Measurements from ENCODE around the gene FBXO42.

FBXO42 gene

DNA sequence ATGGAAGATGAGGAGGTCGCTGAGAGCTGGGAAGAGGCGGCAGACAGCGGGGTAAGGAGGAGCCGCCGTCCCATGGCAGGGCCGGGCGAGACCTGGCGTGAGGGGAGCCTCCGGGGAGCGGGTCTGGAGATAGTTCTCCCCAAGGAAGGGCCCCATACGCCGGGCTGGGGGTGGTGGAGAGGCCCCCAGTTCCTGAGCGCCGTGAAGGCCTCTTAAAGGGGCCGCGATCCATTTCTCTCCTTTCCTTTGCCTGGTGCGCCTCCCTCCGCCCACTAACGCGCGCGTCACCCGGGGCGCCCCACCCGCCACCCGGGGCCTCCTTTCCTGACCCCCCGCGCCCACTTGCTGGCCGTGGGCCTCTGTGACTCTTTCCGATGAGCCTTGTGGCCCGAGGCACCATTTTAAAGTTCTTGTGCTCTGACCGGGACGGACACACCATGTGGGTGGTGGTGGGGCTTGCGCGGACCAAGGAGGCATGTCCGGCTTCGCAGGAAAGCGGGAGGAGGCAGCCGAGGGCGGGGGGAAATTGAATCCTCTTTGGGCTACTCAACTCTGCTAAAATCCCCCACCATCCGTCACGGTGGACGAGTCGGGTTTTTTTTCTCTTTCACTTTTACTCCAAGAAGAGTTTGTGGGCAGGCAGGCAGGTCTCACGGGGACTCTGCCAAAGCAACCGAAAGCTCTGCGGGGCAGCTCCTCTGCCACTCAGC is 15.1 kb upstream of the FBXO42 start:
- TF ChIP-seq MAX (IDR thresholded peaks at IDR 0.05) = peak; percentile 89
- no peak for TF ChIP-seq FOXM1 (IDR thresholded peaks at IDR 0.05; ENCODE audit: borderline replicate concordance, low read depth)
- peak; percentile 67 for TF ChIP-seq TAF1 (IDR thresholded peaks at IDR 0.05; ENCODE audit: low read depth)
- 0 out of 2 replicates have a peak, but pooled peaks have one; percentile 24 for TF ChIP-seq EGR1 (IDR thresholded peaks at IDR 0.05)
- TF ChIP-seq CEBPB (IDR thresholded peaks at IDR 0.05) = no peak
- 0 out of 2 replicates have a peak, but pooled peaks have one; percentile 11 for TF ChIP-seq TEAD4 (IDR thresholded peaks at IDR 0.05)
- peak; percentile 3; the same call in 1 of the 2 replicates for TF ChIP-seq CREB1 (IDR thresholded peaks at IDR 0.05; ENCODE audit: low read depth)
- TF ChIP-seq TCF12 (IDR thresholded peaks at IDR 0.05; ENCODE audit: low read depth) = peak; percentile 38
- TF ChIP-seq EP300 (IDR thresholded peaks at IDR 0.05; ENCODE audit: borderline replicate concordance) = peak; percentile 30
- TF ChIP-seq NFIC (IDR thresholded peaks at IDR 0.05) = no peak; the same call in 1 of the 2 replicates
- peak; percentile 9; the same call in 1 of the 2 replicates for TF ChIP-seq YY1 (IDR thresholded peaks at IDR 0.05; ENCODE audit: low read depth)
- TF ChIP-seq ZBTB7A (IDR thresholded peaks at IDR 0.05; ENCODE audit: low read depth) = no peak; the same call in 1 of the 2 replicates

GRCh38 chr1:16366722-16367257 is 14.5 kb upstream of the FBXO42 start, which contains the start of gene SZRD1:
TSS of gene SZRD1 (plus strand) at chr1:16367242. CDS start at chr1:16367258, 16 bp downstream.
- TF ChIP-seq RAD21 (IDR thresholded peaks at IDR 0.05; ENCODE audit: low read depth) = no peak
- TF ChIP-seq TCF12 (IDR thresholded peaks at IDR 0.05; ENCODE audit: low read depth) = no peak
- TF ChIP-seq TAF1 (IDR thresholded peaks at IDR 0.05; ENCODE audit: low read depth) = no peak
- peak; percentile 100 for TF ChIP-seq YY1 (IDR thresholded peaks at IDR 0.05; ENCODE audit: low read depth)
- TF ChIP-seq FOXM1 (IDR thresholded peaks at IDR 0.05; ENCODE audit: borderline replicate concordance, low read depth) = no peak
- TF ChIP-seq CEBPB (IDR thresholded peaks at IDR 0.05) = no peak
- TF ChIP-seq TEAD4 (IDR thresholded peaks at IDR 0.05) = no peak
- TF ChIP-seq, protein P1, sequence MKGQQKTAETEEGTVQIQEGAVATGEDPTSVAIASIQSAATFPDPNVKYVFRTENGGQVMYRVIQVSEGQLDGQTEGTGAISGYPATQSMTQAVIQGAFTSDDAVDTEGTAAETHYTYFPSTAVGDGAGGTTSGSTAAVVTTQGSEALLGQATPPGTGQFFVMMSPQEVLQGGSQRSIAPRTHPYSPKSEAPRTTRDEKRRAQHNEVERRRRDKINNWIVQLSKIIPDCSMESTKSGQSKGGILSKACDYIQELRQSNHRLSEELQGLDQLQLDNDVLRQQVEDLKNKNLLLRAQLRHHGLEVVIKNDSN (IDR thresholded peaks at IDR 0.05) = no peak
- peak; percentile 16; the same call in 1 of the 2 replicates for TF ChIP-seq EP300 (IDR thresholded peaks at IDR 0.05; ENCODE audit: borderline replicate concordance)
- peak; percentile 99 for TF ChIP-seq EGR1 (IDR thresholded peaks at IDR 0.05)
- peak; percentile 28; the same call in 1 of the 2 replicates for TF ChIP-seq MAX (IDR thresholded peaks at IDR 0.05)
- 0 out of 2 replicates have a peak, but pooled peaks have one; percentile 10 for TF ChIP-seq NFIC (IDR thresholded peaks at IDR 0.05)
- no peak for TF ChIP-seq ZBTB7A (IDR thresholded peaks at IDR 0.05; ENCODE audit: low read depth)
- TF ChIP-seq, protein P2, sequence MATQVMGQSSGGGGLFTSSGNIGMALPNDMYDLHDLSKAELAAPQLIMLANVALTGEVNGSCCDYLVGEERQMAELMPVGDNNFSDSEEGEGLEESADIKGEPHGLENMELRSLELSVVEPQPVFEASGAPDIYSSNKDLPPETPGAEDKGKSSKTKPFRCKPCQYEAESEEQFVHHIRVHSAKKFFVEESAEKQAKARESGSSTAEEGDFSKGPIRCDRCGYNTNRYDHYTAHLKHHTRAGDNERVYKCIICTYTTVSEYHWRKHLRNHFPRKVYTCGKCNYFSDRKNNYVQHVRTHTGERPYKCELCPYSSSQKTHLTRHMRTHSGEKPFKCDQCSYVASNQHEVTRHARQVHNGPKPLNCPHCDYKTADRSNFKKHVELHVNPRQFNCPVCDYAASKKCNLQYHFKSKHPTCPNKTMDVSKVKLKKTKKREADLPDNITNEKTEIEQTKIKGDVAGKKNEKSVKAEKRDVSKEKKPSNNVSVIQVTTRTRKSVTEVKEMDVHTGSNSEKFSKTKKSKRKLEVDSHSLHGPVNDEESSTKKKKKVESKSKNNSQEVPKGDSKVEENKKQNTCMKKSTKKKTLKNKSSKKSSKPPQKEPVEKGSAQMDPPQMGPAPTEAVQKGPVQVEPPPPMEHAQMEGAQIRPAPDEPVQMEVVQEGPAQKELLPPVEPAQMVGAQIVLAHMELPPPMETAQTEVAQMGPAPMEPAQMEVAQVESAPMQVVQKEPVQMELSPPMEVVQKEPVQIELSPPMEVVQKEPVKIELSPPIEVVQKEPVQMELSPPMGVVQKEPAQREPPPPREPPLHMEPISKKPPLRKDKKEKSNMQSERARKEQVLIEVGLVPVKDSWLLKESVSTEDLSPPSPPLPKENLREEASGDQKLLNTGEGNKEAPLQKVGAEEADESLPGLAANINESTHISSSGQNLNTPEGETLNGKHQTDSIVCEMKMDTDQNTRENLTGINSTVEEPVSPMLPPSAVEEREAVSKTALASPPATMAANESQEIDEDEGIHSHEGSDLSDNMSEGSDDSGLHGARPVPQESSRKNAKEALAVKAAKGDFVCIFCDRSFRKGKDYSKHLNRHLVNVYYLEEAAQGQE (IDR thresholded peaks at IDR 0.05; ENCODE audit: low read depth) = no peak
- TF ChIP-seq CREB1 (IDR thresholded peaks at IDR 0.05; ENCODE audit: low read depth) = 0 out of 2 replicates have a peak, but pooled peaks have one; percentile 41

DNA sequence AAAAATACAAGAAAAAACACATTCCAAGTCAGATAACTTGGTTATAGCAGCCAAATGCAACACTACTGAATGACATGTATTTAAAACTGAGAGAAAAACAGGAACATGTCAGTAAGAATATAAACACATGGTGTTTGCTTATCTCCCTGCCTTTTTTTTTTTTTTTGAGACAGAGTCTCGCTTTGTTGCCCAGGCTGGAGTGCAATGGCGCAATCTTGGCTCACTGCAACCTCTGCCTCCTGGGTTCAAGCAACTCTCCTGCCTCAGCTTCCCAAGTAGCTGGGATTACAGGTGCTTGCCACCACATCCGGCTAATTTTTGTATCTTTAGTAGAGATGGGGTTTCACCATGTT is 12.8 kb upstream of the FBXO42 start:
- TF ChIP-seq CEBPB (IDR thresholded peaks at IDR 0.05) = 0 out of 2 replicates have a peak, but pooled peaks have one; percentile 1

- TF ChIP-seq CREB1 (IDR thresholded peaks at IDR 0.05; ENCODE audit: low read depth) = no peak
- TF ChIP-seq CEBPB (IDR thresholded peaks at IDR 0.05) = no peak
- TF ChIP-seq ZBTB7A (IDR thresholded peaks at IDR 0.05; ENCODE audit: low read depth) = no peak
- TF ChIP-seq TCF12 (IDR thresholded peaks at IDR 0.05; ENCODE audit: low read depth) = no peak
- TF ChIP-seq YY1 (IDR thresholded peaks at IDR 0.05; ENCODE audit: low read depth) = no peak
- TF ChIP-seq, protein P1 (IDR thresholded peaks at IDR 0.05) = no peak
- no peak for TF ChIP-seq EP300 (IDR thresholded peaks at IDR 0.05; ENCODE audit: borderline replicate concordance)
- no peak for TF ChIP-seq NFIC (IDR thresholded peaks at IDR 0.05)
- TF ChIP-seq TEAD4 (IDR thresholded peaks at IDR 0.05) = no peak
- no peak for TF ChIP-seq RAD21 (IDR thresholded peaks at IDR 0.05; ENCODE audit: low read depth)
- no peak for TF ChIP-seq EGR1 (IDR thresholded peaks at IDR 0.05)
- TF ChIP-seq, protein P2 (IDR thresholded peaks at IDR 0.05; ENCODE audit: low read depth) = no peak
- TF ChIP-seq MAX (IDR thresholded peaks at IDR 0.05) = no peak
- TF ChIP-seq TAF1 (IDR thresholded peaks at IDR 0.05; ENCODE audit: low read depth) = no peak
Measured at GRCh38 chr1:16356867-16357266, 4.6 kb upstream of the FBXO42 start.

DNA sequence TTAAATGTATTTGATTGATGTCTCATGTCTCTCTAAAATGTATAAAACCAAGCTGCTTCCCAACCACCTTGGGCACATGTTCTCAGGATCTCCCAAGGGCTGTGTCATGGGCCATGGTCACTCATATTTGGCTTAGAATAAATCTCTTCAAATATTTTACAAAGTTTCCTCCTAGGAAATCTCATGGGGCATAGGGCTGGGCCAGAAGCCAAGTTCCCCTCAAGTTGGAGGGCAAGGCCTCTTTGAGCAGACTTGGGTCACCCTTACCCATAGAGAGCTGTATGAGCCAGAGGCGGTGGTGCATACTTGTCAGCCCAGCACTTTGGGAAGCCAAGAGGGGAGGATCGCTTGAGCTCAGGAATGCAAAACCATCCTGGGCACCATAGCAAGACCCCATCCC is 2.3 kb upstream of the FBXO42 start:
- no peak for TF ChIP-seq CREB1 (IDR thresholded peaks at IDR 0.05; ENCODE audit: low read depth)
- no peak for TF ChIP-seq EP300 (IDR thresholded peaks at IDR 0.05; ENCODE audit: borderline replicate concordance)
- no peak for TF ChIP-seq RAD21 (IDR thresholded peaks at IDR 0.05; ENCODE audit: low read depth)
- TF ChIP-seq, protein P1 (IDR thresholded peaks at IDR 0.05) = no peak
- TF ChIP-seq CEBPB (IDR thresholded peaks at IDR 0.05) = no peak
- TF ChIP-seq, protein P2 (IDR thresholded peaks at IDR 0.05; ENCODE audit: low read depth) = no peak
- no peak for TF ChIP-seq TAF1 (IDR thresholded peaks at IDR 0.05; ENCODE audit: low read depth)
- no peak for TF ChIP-seq NFIC (IDR thresholded peaks at IDR 0.05)
- TF ChIP-seq EGR1 (IDR thresholded peaks at IDR 0.05) = no peak

All from Ishikawa (cell line).